Measurements from ENCODE around the gene RMRP.
"Not testable (repeated sequence)": the region's sequence is repeated elsewhere in the genome, so short reads cannot be mapped to it uniquely, and the experiment has no call there.

DNA sequence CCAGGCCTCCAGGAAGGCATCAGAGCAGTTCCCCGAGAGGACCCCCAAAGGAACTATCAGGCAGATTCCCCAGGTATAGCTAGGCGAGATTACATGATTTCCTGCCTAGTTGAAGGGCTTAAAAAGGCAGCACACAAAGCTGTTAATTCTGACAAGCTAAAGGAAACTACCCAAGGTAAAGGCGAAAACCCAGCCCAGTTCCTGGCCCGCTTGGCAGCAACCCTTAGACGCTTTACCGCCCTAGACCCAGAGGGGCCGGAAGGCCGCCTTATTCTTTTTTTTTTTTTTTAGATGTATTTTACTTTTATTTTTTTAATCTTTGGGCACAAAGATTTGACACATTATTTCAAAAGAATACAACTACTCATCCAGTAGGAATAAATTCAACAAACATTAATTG lies 19.1 kb downstream of the RMRP start:
- not testable (repeated sequence) for TF ChIP-seq CTCF (IDR thresholded peaks at IDR 0.05; ENCODE audit: low read length); EZH2 (optimal IDR thresholded peaks at IDR 0.05; ENCODE audit: low read depth, low read length); EZH2phosphoT487 (IDR thresholded peaks at IDR 0.05; ENCODE audit: low read length)
